ENCODE data around the gene RNF144A.

DNA sequence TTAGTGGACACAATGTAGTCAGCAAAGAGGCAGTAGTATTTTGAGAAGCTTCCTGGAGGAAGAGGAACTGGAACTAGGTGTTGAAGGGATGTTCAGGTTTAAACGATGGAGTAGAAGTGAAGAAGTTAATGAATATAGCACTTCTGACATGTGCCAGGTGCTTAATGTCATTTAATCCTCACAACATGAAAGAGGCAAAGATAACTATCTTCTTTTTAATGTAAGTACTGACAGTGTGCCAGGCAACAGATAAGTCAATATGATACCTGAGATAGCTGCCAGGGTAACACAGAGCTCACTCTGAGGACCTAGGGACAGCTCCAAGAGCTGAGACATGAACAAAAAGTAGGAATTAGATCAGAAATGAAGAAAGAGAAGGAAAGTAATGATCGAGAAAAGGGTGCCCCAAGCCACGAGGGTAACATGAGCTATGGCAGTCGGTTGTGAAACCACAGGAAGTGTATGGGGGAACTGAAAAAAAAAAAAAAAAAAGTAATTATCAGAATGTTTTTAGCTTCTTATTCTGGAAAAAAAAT, 140.7 kb downstream of the RNF144A start:
- TF ChIP-seq GATA3 (IDR thresholded peaks at IDR 0.05; ENCODE audit: low read depth, low read length) (peak; percentile 98), GATA2 (IDR thresholded peaks at IDR 0.05; ENCODE audit: low read depth, low read length) (peak; percentile 94)
